SK-N-DZ (cell line): ENCODE measurements around the gene RPP38.

Experiments
- DNase-seq: peaks from one replicate; pipeline ENCODE4 v3.0.0-alpha.2; 2015; ENCODE audit warnings: low spot score

Gene RPP38

GRCh38 chr10:15106352-15107013, 9.3 kb downstream of the RPP38 start:
- DNase-seq = peak; percentile 68

DNA sequence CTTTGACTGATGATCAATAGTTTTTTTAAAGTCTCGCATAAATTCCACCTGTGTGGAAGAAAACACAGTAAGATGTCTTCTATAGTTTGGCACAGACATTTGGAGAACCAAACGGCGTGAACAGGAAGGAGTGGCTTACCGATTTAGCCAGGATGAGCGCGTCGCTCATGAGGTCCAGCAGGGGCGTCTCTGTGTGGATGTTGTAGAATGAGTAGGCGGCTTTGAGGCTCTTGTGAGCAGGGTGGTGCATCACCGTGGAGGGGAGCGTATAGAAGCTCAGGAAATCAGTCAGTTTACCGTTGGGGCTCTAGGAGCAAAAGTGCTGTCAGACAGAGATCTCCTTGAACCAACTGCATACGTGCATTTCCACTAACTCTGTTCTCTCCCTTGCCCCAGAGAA, 15.5 kb downstream of the RPP38 start:
- DNase-seq = no peak

DNA sequence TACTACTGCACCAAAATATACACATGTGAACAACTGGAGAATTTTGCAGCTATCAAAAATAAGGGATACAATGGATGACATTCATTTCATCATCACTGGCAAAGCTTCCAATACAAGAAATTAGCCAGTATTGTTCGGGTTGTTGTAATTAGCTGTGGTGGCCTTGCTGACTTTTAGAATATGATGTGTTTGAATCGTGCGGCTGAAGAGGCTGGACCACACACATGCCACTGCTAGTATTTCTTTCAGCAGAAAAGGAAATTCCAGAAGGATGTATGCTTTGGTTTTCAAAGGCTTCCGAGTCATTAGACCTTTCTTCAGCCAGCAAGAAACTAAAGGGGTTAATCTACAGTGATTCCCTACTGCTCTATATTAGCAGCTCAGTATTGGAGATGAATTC, 16.6 kb downstream of the RPP38 start:
- DNase-seq = no peak

- DNase-seq = no peak
Observed at GRCh38 chr10:15116225-15116624, 19.1 kb downstream of the RPP38 start.

- DNase-seq = no peak
Observed at GRCh38 chr10:15118615-15119014, 21.5 kb downstream of the RPP38 start.

- DNase-seq = no peak
Observed at GRCh38 chr10:15120523-15120922, 23.4 kb downstream of the RPP38 start.

- DNase-seq = no peak
Observed at GRCh38 chr10:15121707-15122106, 24.6 kb downstream of the RPP38 start.

DNA sequence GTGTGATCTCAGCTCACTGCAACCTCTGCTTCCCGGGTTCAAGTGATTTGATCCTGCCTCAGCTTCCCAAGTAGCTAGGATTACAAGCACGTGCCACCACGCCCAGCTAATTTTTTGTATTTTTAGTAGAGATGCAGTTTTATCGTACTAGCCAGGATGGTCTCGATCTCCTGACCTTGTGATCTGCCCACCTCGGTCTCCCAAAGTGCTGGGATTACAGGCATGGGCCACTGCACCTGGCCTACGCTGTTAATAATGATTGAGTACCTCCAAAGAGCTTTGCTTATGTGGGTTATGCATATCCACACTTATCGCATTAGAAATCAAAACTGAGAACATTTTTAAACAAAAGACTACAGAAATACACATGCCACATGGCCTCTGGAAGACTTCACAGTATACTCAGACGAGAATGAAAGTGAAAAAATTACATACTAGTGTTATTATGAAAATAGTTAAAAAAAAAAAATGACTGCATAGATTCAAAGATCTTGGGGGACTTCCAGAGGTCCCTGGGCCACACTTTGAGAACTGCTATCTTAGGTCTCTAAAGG, 25.4 kb downstream of the RPP38 start:
- DNase-seq = no peak

- peak; percentile 10 for DNase-seq
Observed at GRCh38 chr10:15123749-15124184, 26.6 kb downstream of the RPP38 start.

GRCh38 chr10:15124190-15124589, 27.0 kb downstream of the RPP38 start:
- DNase-seq = no peak

- no peak for DNase-seq
Observed at GRCh38 chr10:15124908-15125307, 27.8 kb downstream of the RPP38 start.

GRCh38 chr10:15131330-15131729, 34.2 kb downstream of the RPP38 start:
- DNase-seq = no peak

DNA sequence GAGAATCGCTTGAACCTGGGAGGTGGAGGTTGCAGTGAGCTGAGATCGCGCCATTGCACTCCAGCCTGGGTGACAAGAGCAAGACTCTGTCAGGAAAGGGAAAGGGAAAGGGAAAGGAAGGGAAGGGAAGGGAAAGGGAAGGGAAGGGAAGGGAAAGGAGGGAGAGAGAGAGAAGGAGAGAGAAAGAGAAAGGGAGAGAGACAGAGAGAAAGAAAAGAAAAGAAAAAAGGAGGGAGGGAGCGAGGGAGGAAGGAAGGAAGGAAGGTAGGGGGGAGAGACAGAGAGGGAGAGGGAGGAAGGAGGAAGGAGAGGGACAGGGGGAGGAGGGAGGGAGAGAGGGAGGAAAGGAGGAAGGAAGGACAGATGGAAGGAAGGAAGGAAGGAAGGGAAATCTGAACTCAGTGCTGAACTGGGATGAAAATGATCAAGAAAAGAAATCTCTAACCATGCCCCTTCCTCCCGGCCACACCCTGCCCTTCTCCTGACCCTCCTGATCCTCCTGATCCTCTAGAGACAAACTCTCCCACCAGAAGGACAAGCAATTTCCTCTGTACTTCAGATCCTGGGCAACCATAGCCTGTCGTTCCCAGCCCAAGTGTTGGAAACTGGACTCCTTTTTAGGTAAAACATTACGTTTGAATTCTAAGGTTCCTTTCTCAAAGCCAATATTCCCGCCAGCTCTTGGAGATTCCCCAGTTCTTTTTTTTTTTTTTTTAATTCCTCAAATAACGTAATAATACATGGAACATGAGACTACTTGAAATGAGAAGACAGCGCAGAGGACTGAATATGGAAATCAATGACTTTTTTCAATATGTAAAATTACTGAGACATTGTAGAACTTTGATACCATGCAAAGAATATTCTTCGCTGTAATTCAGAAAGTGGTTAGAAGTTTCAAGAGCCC, 39.2 kb downstream of the RPP38 start:
- no peak for DNase-seq

GRCh38 chr10:15137036-15137359, 39.8 kb downstream of the RPP38 start:
- no peak for DNase-seq

DNA sequence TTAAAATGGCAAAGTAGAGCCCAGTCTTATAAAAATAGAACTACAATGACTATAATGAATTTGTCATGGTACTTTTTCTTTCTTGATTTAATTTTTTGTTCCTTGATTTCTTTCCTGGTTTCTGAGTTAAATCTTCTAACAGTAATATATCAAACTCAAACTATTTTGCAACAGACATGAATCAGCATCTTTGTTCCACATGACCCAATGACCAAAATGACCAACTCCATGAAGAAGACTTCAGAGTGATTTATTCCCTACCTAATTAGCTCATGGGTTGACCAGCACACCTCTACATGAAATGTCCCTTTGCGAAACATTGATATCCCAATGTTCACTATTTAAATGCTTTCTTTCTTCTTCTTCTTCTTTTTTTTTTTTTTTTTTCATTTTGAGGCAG, 40.5 kb downstream of the RPP38 start:
- no peak for DNase-seq

DNA sequence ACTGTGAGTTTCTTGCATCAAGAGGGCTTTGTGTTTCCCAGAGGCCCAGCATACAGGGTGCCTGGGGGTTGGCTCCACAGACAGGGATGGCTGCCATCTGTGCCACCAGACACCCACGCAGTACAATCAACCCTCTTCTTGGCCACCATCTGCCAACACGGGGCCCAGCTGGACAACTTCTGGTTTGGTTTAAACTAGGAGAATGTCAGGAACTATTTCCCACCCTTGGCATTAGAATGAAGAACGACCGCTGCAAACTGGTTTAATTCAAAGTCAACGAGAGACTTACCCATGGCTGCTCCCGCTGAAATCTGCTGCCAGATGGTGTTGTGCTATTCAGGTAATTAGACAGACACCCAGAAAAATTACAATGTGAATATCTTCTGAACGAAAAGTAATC, 43.5 kb downstream of the RPP38 start:
- DNase-seq = no peak

DNA sequence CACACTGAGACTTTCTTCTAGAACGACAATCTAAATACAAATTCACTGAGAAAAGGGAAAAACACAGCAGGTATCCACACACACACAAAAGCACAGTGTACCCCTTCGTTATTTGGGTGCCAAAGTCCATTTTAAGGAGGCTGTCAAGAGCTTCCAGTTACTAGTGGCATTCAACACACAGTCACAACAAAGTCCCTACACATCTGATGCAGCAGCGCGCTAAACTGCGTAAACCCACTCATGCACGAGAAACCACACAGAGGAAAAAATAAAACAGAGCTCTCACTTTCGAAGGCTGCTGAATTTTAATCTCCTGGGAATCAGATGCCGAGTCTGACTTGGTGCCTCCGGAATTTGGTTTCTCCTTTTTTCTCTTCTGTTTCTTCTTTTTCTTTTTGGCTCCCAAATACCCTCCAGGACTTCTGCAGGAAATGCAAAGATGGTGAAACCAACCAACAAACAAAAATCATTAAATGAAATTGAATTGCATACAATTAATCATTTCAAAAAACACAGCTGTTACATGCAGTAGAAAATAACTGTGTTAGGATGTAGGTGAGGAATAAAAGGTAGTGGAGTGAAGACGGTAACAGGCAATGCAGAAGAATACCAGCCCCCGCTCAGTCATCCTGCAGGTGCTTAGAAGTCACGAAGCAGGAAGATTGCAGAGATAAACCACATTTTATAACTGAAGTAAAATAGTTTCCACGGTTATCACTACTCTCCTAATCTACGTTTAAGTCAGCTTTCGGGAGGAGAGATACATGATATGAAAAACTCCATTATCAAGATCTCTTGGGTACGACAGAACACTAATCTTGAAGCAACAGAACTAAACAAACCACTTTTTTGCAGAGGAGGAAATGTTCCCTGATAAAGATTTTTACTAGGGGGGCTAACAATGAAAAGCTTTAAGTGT, 44.2 kb downstream of the RPP38 start:
- DNase-seq = no peak

GRCh38 chr10:15144788-15145187, 47.6 kb downstream of the RPP38 start:
- DNase-seq = no peak

DNA sequence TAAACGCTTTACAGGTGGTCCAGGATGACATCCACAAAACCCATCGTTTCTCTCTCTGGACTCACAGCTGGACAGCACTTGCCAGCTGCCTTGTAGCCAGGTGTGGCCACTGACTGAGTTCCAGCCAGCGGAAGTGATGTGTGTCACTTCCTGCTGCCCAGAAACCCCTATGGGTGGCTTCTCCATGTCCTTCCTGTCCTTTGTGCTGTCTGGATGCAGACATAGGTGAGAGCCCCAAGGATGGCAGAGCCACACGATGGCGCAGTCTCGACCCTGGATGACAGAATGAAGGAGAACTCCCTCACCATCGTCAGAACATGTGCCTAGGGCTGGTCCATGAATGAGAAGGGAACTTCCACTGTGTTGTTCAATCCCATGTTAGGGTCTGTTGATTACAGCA, 49.2 kb downstream of the RPP38 start:
- no peak for DNase-seq

DNA sequence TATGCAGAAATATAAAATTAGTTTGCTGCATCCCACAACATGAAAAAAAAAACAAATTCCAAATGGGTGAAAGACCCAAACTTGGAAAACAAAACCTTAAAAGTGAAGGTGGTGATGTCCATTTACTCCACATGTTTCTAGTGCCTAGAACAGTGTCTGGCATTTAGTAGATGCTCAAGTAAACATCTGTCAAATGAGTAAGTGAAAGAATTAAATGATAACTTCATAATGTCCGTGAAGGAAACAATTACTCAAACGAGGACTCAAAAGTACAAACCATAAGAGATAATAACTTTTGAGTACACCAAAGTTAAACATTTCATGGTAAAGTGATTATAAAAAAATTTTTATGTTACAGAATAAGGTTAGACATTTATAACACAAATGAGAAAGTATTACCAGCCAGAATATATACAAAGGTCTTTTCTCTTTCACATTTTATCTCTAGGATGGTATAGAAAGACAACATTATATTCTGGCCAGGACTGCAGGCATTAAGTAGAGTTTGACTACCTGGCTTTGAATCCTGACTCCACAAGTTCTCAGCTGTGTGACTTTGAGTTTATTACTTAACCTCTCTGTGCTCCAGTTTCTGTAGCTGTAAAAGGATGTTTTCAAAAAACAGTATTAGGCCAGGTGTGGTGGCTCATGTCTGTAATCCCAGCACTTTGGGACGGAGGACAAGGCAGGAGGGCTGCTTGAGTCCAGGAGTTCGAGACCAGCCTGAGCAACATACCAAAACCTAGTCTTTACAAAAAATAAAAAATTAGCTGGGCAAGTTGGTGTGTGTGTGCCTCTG, 50.6 kb downstream of the RPP38 start:
- DNase-seq = no peak
